ENCODE data around the gene RNF7.

RNF7 gene

GRCh38 chr3:141729240-141729639 is 8.9 kb upstream of the RNF7 start:
- no peak for DNase-seq (ENCODE audit: extremely low spot score)
- no peak for TF ChIP-seq CTCF (IDR thresholded peaks at IDR 0.05; ENCODE audit: control extremely low read depth, extremely low read depth, low read depth, missing control alignments)
- POLR2A ChIA-PET, result no interaction called here
- CTCF ChIA-PET, result interaction anchor here (0.8 to 1.0 kb wide), 2 partner anchors 8 to 10 kb away, joined by 3 to 4 read pairs; partner anchors contain the start of gene RNF7

- ChIA-PET POLR2A (no interaction called here), CTCF (interaction anchor here (0.8 kb wide), 1 partner anchor 140 kb away, joined by 3 read pairs; no protein-coding TSS in a partner anchor)
- no peak for TF ChIP-seq CTCF (IDR thresholded peaks at IDR 0.05; ENCODE audit: control extremely low read depth, extremely low read depth, low read depth, missing control alignments)
- DNase-seq (ENCODE audit: extremely low spot score), result no peak
These were observed 2.9 kb upstream of the RNF7 start for GRCh38 chr3:141735176-141735575.

- POLR2A ChIA-PET, result no interaction called here
- CTCF ChIA-PET, result interaction anchor here (0.8 kb wide), 1 partner anchor 140 kb away, joined by 3 read pairs; no protein-coding TSS in a partner anchor
These were observed 2.2 kb upstream of the RNF7 start for GRCh38 chr3:141735770-141736465.

GRCh38 chr3:141737093-141737492 is 1.0 kb upstream of the RNF7 start:
- ChIA-PET CTCF (interaction anchor here (0.8 to 2.3 kb wide), 5 partner anchors 8 to 159 kb away, joined by 3 to 10 read pairs (median 4); no protein-coding TSS in a partner anchor), POLR2A (interaction anchor here (1.0 kb wide), 1 partner anchor 141 kb away, joined by 4 read pairs; no protein-coding TSS in a partner anchor)
- TF ChIP-seq CTCF (IDR thresholded peaks at IDR 0.05; ENCODE audit: control extremely low read depth, extremely low read depth, low read depth, missing control alignments), result no peak
- DNase-seq (ENCODE audit: extremely low spot score), result no peak

More at GRCh38 chr3:141735770-141736465, 2.2 kb upstream of the RNF7 start:
- no peak for DNase-seq (ENCODE audit: extremely low spot score)
- TF ChIP-seq CTCF (IDR thresholded peaks at IDR 0.05; ENCODE audit: control extremely low read depth, extremely low read depth, low read depth, missing control alignments), result no peak

GRCh38 chr3:141737678-141738021 is 448 bp upstream of the RNF7 start:
- TF ChIP-seq CTCF (IDR thresholded peaks at IDR 0.05; ENCODE audit: control extremely low read depth, extremely low read depth, low read depth, missing control alignments), result no peak
- POLR2A ChIA-PET, result no interaction called here
- DNase-seq (ENCODE audit: extremely low spot score), result no peak
- CTCF ChIA-PET, result interaction anchor here (1.0 to 3.4 kb wide), 8 partner anchors 10 to 542 kb away, joined by 3 to 21 read pairs (median 7); no protein-coding TSS in a partner anchor

- no peak for DNase-seq (ENCODE audit: extremely low spot score)
- ChIA-PET POLR2A (interaction anchor here (1.1 kb wide), 1 partner anchor 138 kb away, joined by 3 read pairs; the partner anchor contains the start of gene ATP1B3), CTCF (interaction anchor here (0.7 to 3.4 kb wide), 21 partner anchors 9 to 739 kb away, joined by 3 to 21 read pairs (median 4); partner anchors contain the start of gene ATP1B3)
- no peak for TF ChIP-seq CTCF (IDR thresholded peaks at IDR 0.05; ENCODE audit: control extremely low read depth, extremely low read depth, low read depth, missing control alignments)
These were observed 829 bp downstream of the RNF7 start for GRCh38 chr3:141738891-141739363.
